Renal cortex interstitium (tissue), 11 donors: ENCODE measurements around the gene SUSD4. TPM values are rescaled to one million over a fixed set of nuclear protein-coding genes. Genes with fewer than 3 reads are reported as not detected.
"Not testable (repeated sequence)": the region's sequence is repeated elsewhere in the genome, so short reads cannot be mapped to it uniquely, and the experiment has no call there.

Experiments
- DNase-seq, 11 donors: peaks; one replicate each; pipeline ENCODE4 v3.0.0-alpha.2; 2013; ENCODE audit warnings: low read depth in 9 of 11, low spot score in 4 of 11; ENCODE audit errors: extremely low read depth in 1 of 11
- polyA plus RNA-seq, 3 donors: library from polyadenylated mRNA; unstranded; fragments of 120-200 nt; gene quantifications; one replicate each; pipeline ENCODE4 v1.2.1, GENCODE V29; 2013; ENCODE audit not compliant: insufficient read length in 3 of 3

SUSD4 gene
- polyA plus RNA-seq, 3 donors, result 14.5 to 20.2 (median 16.2) TPM

GRCh38 chr1:223312705-223313414 is 51.1 kb downstream of the SUSD4 start:
- DNase-seq, result no peak

- DNase-seq, result no peak
Observed at GRCh38 chr1:223312273-223312672, 51.7 kb downstream of the SUSD4 start.

- DNase-seq, result no peak
Observed at GRCh38 chr1:223311826-223312225, 52.1 kb downstream of the SUSD4 start.

- no peak for DNase-seq
Observed at GRCh38 chr1:223308136-223308535, 55.8 kb downstream of the SUSD4 start.

- DNase-seq, result no peak
Observed at GRCh38 chr1:223307544-223307943, 56.4 kb downstream of the SUSD4 start.

- DNase-seq, result no peak
Observed at GRCh38 chr1:223304931-223305330, 59.0 kb downstream of the SUSD4 start.

- DNase-seq, result no peak
Observed at GRCh38 chr1:223301371-223301770, 62.6 kb downstream of the SUSD4 start.

GRCh38 chr1:223299553-223299952 is 64.4 kb downstream of the SUSD4 start:
- DNase-seq, result no peak

GRCh38 chr1:223298701-223299100 is 65.3 kb downstream of the SUSD4 start:
- DNase-seq, result no peak

GRCh38 chr1:223297800-223298199 is 66.2 kb downstream of the SUSD4 start:
- no peak for DNase-seq

GRCh38 chr1:223291796-223292195 is 72.2 kb downstream of the SUSD4 start:
- DNase-seq, result no peak

GRCh38 chr1:223290397-223290796 is 73.6 kb downstream of the SUSD4 start:
- DNase-seq, result no peak

GRCh38 chr1:223289621-223290020 is 74.4 kb downstream of the SUSD4 start:
- DNase-seq, result no peak

GRCh38 chr1:223288826-223289225 is 75.2 kb downstream of the SUSD4 start:
- no peak for DNase-seq

GRCh38 chr1:223285452-223285851 is 78.5 kb downstream of the SUSD4 start:
- no peak for DNase-seq

GRCh38 chr1:223283697-223284096 is 80.3 kb downstream of the SUSD4 start:
- DNase-seq, result not testable (repeated sequence)

- not testable (repeated sequence) for DNase-seq
Observed at GRCh38 chr1:223278311-223278710, 85.7 kb downstream of the SUSD4 start.

GRCh38 chr1:223276029-223276428 is 87.9 kb downstream of the SUSD4 start:
- DNase-seq, result no peak

GRCh38 chr1:223273511-223273910 is 90.5 kb downstream of the SUSD4 start:
- no peak for DNase-seq

- no peak for DNase-seq
Observed at GRCh38 chr1:223271085-223271781, 92.7 kb downstream of the SUSD4 start.

GRCh38 chr1:223270155-223270554 is 93.8 kb downstream of the SUSD4 start:
- DNase-seq, result no peak
